Measurements from ENCODE around the gene SPEN. TPM values are rescaled to one million over a fixed set of nuclear protein-coding genes. Genes with fewer than 3 reads are reported as not detected.

The SPEN gene
- total and polyA plus RNA-seq, 2 of the 4 experiments (the other 2 are of a cell fraction) = 7.6 to 15.8 TPM

- Histone ChIP-seq H4K5ac (ENCODE audit: low read depth, low read length) (no peak overlapping the region), H3K23ac (ENCODE audit: low read depth, low read length) (no peak overlapping the region), H4K91ac (ENCODE audit: insufficient read depth, low read depth, low read length) (no peak overlapping the region), H3K4me1 (ENCODE audit: control insufficient read depth, insufficient read depth, low read length) (peaks cover 25% of the 10 kb centered on the region), H2BK15ac (ENCODE audit: low read depth, low read length) (no peak overlapping the region), H4K8ac (ENCODE audit: low read depth in 2 of 2, low read length in 2 of 2) (no peak overlapping the region), H3K79me1 (ENCODE audit: low read depth in 1 of 2, low read length in 2 of 2) (peaks cover 0 to 3% of the 10 kb centered on the region in 2 experiments; a peak in 1 of 4 replicates), H3K14ac (replicated peaks; ENCODE audit: low read depth, low read length) (no peak overlapping the region), H3K27ac (ENCODE audit: insufficient read depth, low read length) (no peak overlapping the region), H3K9ac (ENCODE audit: low read depth, low read length) (no peak overlapping the region), H3K36me3 (ENCODE audit: control insufficient read depth, insufficient read depth, low read length) (no peaks in the 10 kb centered on the region), H3K4me2 (ENCODE audit: low read depth, low read length) (no peak overlapping the region), H2BK20ac (ENCODE audit: low read depth, low read length) (no peak overlapping the region), H2BK120ac (ENCODE audit: low read depth, low read length) (no peak overlapping the region), H3K56ac (ENCODE audit: extremely low read depth, insufficient read depth, low read length) (no peak overlapping the region), H2AK9ac (replicated peaks; ENCODE audit: low read depth, low read length, poor library complexity) (no peak overlapping the region), H3K4me3 (ENCODE audit: insufficient read depth, low read depth, low read length) (no peak overlapping the region), H2AFZ (replicated peaks; ENCODE audit: low read length, poor library complexity) (no peak overlapping the region), H4K20me1 (ENCODE audit: insufficient read depth, low read length) (no peaks in the 10 kb centered on the region), H3K27me3 (ENCODE audit: control insufficient read depth, insufficient read depth, low read length) (no peaks in the 10 kb centered on the region), H3K4ac (ENCODE audit: low read depth, low read length) (no peak overlapping the region), H3K9me3 (ENCODE audit: control insufficient read depth, insufficient read depth, low read length) (no peaks in the 10 kb centered on the region), H2BK5ac (ENCODE audit: low read depth, low read length, poor library complexity, severe bottlenecking) (no peak overlapping the region), H2AK5ac (ENCODE audit: low read depth, low read length) (no peak overlapping the region; the same call in 1 of the 2 replicates), H3K9me1 (ENCODE audit: insufficient read depth, low read length) (peaks cover 17% of the 10 kb centered on the region), H3K18ac (ENCODE audit: low read depth, low read length) (no peak overlapping the region)
- TF ChIP-seq MAZ (IDR thresholded peaks at IDR 0.05; ENCODE audit: borderline replicate concordance, low read depth, low read length) = no peak
- TF ChIP-seq CTCF (conservative IDR thresholded peaks at IDR 0.05; ENCODE audit: low read depth, low read length) = no peak
- DNase-seq (no peak), ATAC-seq (ENCODE audit: low read depth) (no peak)
- BruUV-seq (replicated peaks) = no TSS peak
- WGBS, 2 experiments (ENCODE audit: extremely low coverage in 2 of 2, insufficient read length in 1 of 2) = 80% methylated on average over 1 of the region's 8 CpGs; no CpG with 5 or more reads in 1 of the 2 experiments
- ChIA-PET CTCF (interaction anchor here (0.6 kb wide), 1 partner anchor 84 kb away, joined by 3 read pairs; no protein-coding TSS in a partner anchor), POLR2A (ENCODE audit: unreplicated experiment) (no interaction called here)
- in situ Hi-C loops (cut with MboI; ENCODE audit: low sequenced_read_pairs) = no loop called here
- dilution Hi-C loops (cut with HindIII; ENCODE audit: low sequenced_read_pairs, unreplicated experiment) = no loop called here
- intact Hi-C loops (cut with micrococcal nuclease) = no loop called here
Observed at GRCh38 chr1:15804060-15804459, 43.4 kb upstream of the SPEN start.
